Ovary (tissue), 3 donors: ENCODE measurements around the gene MYCBPAP.

ENCODE experiments used
- EP300 ChIP-seq: sonication (generic); formaldehyde crosslinking; IDR thresholded peaks from one replicate; pipeline ENCODE4 v1.6.1; 2017; ENCODE audit warnings: antibody characterized with exemption
- POLR2A ChIP-seq: fragments of 450-650 bp; IDR thresholded peaks from one replicate; pipeline ENCODE4 v1.6.1; 2017; ENCODE audit warnings: antibody characterized with exemption, mild to moderate bottlenecking, moderate library complexity
- TF ChIP-seq, protein P1 (sequence below), 3 donors: fragments of 450-650 bp in 2 of 3; fragments of 200-600 bp in 1 of 3; IDR thresholded peaks; one replicate each; pipeline versions ENCODE4 v1.5.1 to v1.8.0; 2016 to 2022; ENCODE audit warnings: antibody characterized with exemption in 3 of 3, mild to moderate bottlenecking in 1 of 3
- donor health status: DM: no; HTN: no; CAD: no.

DNA sequence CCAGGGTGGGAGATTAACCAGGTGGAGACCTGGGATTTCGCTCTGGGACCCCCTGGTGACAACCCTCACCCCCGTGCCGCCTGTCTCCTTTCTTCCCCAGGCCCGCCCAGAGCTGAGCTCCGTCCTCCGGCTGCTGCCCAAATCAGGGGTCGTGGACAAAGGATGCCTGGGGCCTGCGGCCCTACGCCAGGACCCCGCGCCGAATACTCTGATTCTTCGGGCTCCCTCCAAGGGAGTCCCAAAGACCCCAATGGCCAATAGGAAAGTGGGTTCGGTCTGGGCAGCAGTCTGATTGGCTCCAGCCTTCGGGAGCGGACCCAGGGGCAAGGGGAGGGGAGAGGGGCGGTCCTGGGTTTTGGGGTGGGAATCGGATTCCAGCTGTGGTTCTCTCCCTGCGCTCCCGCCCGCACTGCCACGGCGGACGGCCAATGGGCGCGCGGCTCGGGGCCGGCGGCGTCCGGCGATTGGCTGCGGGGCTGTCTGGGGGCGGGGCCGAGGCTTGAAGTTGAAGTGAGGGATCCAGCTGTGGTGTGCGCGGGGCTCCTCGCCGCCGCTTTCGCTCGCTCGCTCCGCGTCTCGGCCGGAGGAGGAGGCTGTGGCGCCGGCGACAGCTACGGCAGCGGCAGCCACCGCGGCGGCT is 52.1 kb downstream of the MYCBPAP start, which contains the start of gene CACNA1G:
- TF ChIP-seq, protein P1, sequence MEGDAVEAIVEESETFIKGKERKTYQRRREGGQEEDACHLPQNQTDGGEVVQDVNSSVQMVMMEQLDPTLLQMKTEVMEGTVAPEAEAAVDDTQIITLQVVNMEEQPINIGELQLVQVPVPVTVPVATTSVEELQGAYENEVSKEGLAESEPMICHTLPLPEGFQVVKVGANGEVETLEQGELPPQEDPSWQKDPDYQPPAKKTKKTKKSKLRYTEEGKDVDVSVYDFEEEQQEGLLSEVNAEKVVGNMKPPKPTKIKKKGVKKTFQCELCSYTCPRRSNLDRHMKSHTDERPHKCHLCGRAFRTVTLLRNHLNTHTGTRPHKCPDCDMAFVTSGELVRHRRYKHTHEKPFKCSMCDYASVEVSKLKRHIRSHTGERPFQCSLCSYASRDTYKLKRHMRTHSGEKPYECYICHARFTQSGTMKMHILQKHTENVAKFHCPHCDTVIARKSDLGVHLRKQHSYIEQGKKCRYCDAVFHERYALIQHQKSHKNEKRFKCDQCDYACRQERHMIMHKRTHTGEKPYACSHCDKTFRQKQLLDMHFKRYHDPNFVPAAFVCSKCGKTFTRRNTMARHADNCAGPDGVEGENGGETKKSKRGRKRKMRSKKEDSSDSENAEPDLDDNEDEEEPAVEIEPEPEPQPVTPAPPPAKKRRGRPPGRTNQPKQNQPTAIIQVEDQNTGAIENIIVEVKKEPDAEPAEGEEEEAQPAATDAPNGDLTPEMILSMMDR (IDR thresholded peaks at IDR 0.05): no peak
- TF ChIP-seq EP300 (no peak), POLR2A (peak; percentile 58)
